IPS DF 4.7 (cell line): ENCODE data around the gene PAPPA2.
"Not testable (repeated sequence)": the region's sequence is repeated elsewhere in the genome, so short reads cannot be mapped to it uniquely, and the experiment has no call there.

Experiments used
- DNase-seq: peaks from one replicate; pipeline ENCODE4 v3.0.0-alpha.2; 2013; ENCODE audit warnings: low spot score; ENCODE audit errors: extremely low read depth

Gene PAPPA2

GRCh38 chr1:176752505-176752904 is 289.5 kb downstream of the PAPPA2 start:
- DNase-seq: no peak

- no peak for DNase-seq
Measured at GRCh38 chr1:176754676-176755075, 291.7 kb downstream of the PAPPA2 start.

DNA sequence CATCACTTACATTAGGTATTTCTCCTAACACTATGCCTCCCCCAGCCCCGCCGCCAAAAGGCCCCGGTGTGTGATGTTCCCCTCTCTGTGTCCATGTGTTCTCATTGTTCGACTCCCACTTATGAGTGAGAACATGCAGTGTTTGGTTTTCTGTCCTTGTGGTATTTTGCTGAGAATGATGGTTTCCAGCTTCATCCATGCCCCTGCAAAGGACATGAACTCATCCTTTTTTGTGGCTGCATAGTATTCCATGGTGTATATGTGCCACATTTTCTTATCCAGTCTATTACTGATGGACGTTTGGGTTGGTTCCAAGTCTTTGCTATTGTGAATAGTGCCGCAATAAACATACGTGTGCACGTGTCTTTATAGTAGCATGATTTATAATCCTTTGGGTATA is 293.8 kb downstream of the PAPPA2 start:
- not testable (repeated sequence) for DNase-seq

DNA sequence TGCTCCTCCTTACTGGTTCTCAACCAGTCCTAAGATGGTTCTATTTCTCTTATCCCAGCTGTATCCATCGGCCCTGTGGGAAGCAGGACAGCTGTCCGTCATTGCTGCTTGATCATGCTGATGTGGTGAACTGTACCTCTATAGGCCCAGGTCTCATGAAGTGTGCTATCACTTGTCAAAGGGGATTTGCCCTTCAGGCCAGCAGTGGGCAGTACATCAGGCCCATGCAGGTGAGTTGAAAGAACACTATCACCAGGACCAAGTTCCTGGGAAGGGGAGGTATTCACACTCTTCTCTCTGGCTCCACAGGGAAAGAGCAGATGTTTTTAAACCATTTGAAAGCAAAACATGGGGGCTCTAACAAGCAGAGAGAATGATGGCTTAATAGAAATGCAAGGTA is 302.6 kb downstream of the PAPPA2 start:
- no peak for DNase-seq

- no peak for DNase-seq
Measured at GRCh38 chr1:176766779-176767178, 303.8 kb downstream of the PAPPA2 start.

DNA sequence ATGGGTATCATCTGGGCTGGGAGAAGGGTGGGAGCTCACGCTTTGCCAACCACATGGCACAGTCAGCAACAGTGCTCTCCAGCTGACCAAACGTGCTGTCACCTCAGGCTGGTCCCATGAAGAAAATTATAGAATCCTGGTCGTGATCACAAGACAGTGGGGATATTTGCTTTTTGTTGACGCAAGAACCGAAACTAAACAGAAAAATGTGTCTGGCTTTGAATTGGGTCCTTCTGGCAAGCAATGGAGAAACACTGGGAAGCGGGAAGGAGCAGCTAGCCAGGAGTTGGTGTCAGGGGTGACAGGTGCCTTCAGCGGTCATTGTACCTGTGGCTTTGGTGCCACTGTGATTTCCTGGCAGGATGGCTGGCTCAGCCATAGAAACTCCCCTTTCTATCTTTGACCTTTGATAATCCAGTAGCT is 304.8 kb downstream of the PAPPA2 start:
- no peak for DNase-seq

GRCh38 chr1:176768532-176768931 is 305.6 kb downstream of the PAPPA2 start:
- DNase-seq: no peak

DNA sequence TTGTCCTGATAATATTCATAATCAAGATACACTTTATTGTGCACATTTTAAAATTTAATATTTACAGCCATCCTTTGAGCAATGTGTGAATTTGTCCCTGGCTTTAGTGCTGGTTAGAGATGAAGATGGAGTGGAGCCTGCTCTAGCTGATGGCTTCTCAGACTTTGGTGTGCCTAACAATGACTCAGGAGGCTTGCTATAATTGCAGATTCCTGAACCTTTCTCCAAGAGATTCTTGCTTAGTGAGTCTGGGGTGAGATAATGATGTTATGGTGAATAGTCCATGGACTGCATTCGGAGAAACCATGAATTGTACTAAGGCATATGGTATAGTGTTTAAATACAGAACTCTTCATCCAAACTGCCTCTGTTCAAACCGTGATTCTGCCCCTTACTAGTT is 307.1 kb downstream of the PAPPA2 start:
- no peak for DNase-seq

DNA sequence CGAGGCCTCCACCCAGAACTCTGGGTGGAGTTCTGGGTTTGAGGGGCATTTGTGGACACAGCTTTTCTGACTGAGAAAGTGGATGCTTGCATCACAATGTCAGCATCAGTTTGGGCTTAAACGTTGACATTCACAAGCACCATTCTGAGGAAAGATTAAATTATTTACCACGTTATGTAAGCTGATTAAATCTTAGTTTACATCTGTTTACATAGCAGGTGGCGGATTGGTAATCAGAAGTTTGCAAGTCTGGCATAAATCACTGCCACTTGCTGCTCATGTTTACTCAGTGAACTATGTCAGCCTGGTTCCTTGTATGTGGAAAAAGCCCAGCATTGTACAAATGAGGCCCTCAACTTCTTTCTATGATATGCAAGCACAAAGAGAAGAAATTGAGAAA is 310.1 kb downstream of the PAPPA2 start:
- no peak for DNase-seq

GRCh38 chr1:176774224-176774623 is 311.2 kb downstream of the PAPPA2 start:
- DNase-seq: no peak

DNA sequence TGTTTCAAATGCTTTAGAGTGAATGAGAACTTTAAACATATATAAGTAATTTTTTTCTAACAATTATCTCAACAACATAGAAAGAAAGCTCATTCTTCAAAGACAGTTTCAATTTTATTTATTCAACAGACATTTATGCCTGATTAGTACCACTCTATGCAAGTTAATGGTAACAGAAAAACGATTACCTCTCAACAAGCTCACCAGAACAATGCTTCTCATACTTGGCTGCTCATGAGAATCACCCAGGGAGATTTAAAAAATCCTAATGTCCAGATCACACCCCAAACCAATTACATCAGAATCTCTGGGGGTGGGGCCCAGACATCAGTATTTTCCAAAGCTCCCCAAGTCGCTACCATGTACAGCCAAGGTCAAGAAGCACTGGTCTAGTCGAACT is 312.4 kb downstream of the PAPPA2 start:
- DNase-seq: no peak

DNA sequence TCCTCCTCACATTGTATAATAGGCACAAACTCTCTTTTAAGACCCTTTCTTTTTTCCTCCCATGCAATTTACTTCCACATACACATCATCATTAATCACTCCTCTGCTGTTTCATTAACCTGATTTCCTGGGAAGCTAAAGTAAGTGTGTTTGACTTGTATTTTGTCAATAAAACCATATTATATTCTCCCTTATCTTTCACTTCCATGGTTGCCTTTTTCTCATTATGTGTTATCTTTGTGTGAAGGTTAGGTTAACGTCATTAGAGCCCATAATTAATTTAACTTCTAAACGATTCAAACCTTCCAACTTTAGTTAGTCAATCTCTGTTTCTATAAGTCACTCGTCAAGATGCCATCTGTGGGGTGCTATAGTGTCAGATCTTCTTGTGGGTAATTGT is 313.0 kb downstream of the PAPPA2 start:
- no peak for DNase-seq

DNA sequence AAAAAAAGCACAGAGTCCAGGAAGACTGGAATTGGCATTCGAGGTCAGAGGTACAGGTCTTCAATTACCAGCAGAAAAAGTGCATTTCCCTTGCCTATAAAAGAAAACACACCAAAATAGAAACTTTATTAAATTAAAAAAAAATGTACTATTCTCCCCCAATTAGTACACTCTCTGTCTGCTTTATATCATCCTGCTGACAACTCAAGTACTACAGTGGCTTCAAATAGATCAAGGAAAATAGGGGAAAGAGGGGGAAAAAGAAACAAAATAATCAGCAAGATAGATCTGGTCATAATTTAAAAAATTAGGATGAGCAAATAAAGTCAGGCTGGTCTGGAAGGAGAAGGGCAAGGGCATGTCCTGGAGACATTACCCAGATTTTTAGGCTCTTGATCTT is 315.1 kb downstream of the PAPPA2 start:
- no peak for DNase-seq

- no peak for DNase-seq
Measured at GRCh38 chr1:176779992-176780328, 317.0 kb downstream of the PAPPA2 start.

GRCh38 chr1:176783309-176783708 is 320.3 kb downstream of the PAPPA2 start:
- no peak for DNase-seq

GRCh38 chr1:176785056-176785455 is 322.1 kb downstream of the PAPPA2 start:
- DNase-seq: no peak

DNA sequence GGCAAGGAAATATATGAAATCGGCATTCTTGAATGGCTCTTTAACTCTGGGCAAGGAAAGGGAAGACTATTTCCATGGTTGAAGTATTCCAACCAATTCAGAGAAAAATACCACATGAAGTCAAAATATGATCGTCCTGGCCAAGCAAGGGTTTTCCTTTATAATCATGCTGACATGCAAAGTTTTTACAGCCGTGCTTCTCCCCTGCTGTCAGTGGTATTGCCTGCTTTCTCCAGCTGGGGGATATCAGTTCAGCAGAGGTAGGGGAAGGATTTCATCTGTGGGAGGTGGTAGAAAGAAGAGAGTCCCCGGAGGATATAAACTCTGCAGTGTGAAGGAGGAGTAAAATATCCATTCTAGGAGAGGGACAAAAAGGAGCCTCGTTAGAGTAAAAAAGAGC is 322.8 kb downstream of the PAPPA2 start:
- DNase-seq: no peak

- no peak for DNase-seq
Measured at GRCh38 chr1:176786274-176786673, 323.3 kb downstream of the PAPPA2 start.

- DNase-seq: no peak
Measured at GRCh38 chr1:176789571-176790090, 326.7 kb downstream of the PAPPA2 start.

GRCh38 chr1:176790786-176791185 is 327.8 kb downstream of the PAPPA2 start:
- DNase-seq: no peak

DNA sequence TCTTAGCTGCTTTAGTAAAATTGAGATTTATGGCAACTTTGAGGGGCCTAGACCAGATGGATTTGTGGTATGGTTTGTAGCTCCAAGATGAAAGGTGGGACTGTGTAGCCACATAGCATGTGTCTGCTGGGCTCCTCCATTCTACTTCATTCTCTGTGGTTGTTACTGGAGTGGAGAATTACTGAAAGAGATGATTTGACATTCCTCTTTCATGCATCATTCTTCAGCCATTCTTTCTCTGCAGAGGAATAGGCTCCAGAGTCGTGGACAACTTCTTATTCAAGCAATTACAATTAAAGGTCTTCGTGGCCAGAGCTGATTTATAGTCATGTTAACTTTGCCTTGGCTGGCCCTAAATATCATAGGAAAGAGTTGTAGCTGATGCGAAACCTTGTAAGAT is 328.9 kb downstream of the PAPPA2 start:
- DNase-seq: no peak

GRCh38 chr1:176794897-176795508 is 332.0 kb downstream of the PAPPA2 start:
- DNase-seq: no peak

GRCh38 chr1:176795929-176796328 is 333.0 kb downstream of the PAPPA2 start:
- DNase-seq: no peak

- DNase-seq: no peak
Measured at GRCh38 chr1:176796583-176796982, 333.6 kb downstream of the PAPPA2 start.
